Fibroblast of lung (primary cell): ENCODE measurements around the gene TRAM2. TPM values are rescaled to one million over a fixed set of nuclear protein-coding genes. Genes with fewer than 3 reads are reported as not detected.

ENCODE experiments used
- DNase-seq, 2 donors: peaks; one replicate each; pipeline versions ENCODE4 v3.0.0 to v3.0.0-alpha.2; 2010; ENCODE audit warnings: low read depth in 2 of 2
- H2AFZ ChIP-seq: 2 replicates; pipeline ENCODE4 v1.5.1; 2012; ENCODE audit warnings: low read length, control low read depth, inconsistent platforms
- H3K27ac ChIP-seq: 2 replicates; pipeline ENCODE4 v1.5.1; 2011; ENCODE audit warnings: low read length, control low read depth; ENCODE audit not compliant: insufficient read depth
- H3K27me3 ChIP-seq: 2 replicates; pipeline ENCODE4 v1.5.1; 2011; ENCODE audit warnings: mild to moderate bottlenecking, low read length; ENCODE audit not compliant: control insufficient read depth, insufficient read depth
- H3K36me3 ChIP-seq: 2 replicates; pipeline ENCODE4 v1.5.1; 2011; ENCODE audit warnings: low read length; ENCODE audit not compliant: control insufficient read depth, insufficient read depth
- H3K4me1 ChIP-seq: 2 replicates; pipeline ENCODE4 v1.5.1; 2011; ENCODE audit warnings: low read length; ENCODE audit not compliant: control insufficient read depth, insufficient read depth; ENCODE audit errors: extremely low read depth
- H3K4me2 ChIP-seq: 2 replicates; pipeline ENCODE4 v1.5.1; 2011; ENCODE audit warnings: low read length, control low read depth; ENCODE audit not compliant: insufficient read depth; ENCODE audit errors: extremely low read depth
- H3K4me3 ChIP-seq, 4 experiments: fragments of 200-600 bp in 1 of 4; sonication (generic) in 1 of 4; replicated peaks in 1 of 4; 2 replicates each; pipeline ENCODE4 v1.5.1; 2011 to 2016; ENCODE audit warnings: low read length in 4 of 4, low read depth in 3 of 4, mild to moderate bottlenecking in 3 of 4, control low read depth in 2 of 4, inconsistent platforms in 1 of 4, mixed read lengths in 1 of 4; ENCODE audit not compliant: insufficient read depth in 1 of 4; ENCODE audit errors: control extremely low read depth in 1 of 4
- H3K79me2 ChIP-seq: 2 replicates; pipeline ENCODE4 v1.5.1; 2012; ENCODE audit warnings: mild to moderate bottlenecking, low read length, inconsistent platforms; ENCODE audit not compliant: control insufficient read depth, insufficient read depth
- H3K9ac ChIP-seq: 2 replicates; pipeline ENCODE4 v1.5.1; 2011; ENCODE audit warnings: mild to moderate bottlenecking, low read length, control low read depth; ENCODE audit not compliant: insufficient read depth
- H3K9me3 ChIP-seq: 2 replicates; pipeline ENCODE4 v1.5.1; 2012; ENCODE audit warnings: low read depth, low read length; ENCODE audit not compliant: control insufficient read depth, insufficient read depth
- H4K20me1 ChIP-seq: 2 replicates; pipeline ENCODE4 v1.5.1; 2011; ENCODE audit warnings: low read length; ENCODE audit not compliant: control insufficient read depth, insufficient read depth; ENCODE audit errors: extremely low read depth
- CTCF ChIP-seq, 2 donors: IDR thresholded peaks in 1 of 2; conservative IDR thresholded peaks in 1 of 2; 1 replicate in 1 of 2; 2 replicates in 1 of 2; pipeline ENCODE4 v1.5.1; 2011 to 2012; ENCODE audit warnings: low read length in 2 of 2, control low read depth in 1 of 2, inconsistent platforms in 1 of 2, low read depth in 1 of 2, mild to moderate bottlenecking in 1 of 2
- EZH2 ChIP-seq: IDR thresholded peaks from 2 replicates; pipeline ENCODE4 v1.5.1; 2012; ENCODE audit warnings: low read length, control low read depth, mild to moderate bottlenecking; ENCODE audit errors: missing control alignments
- polyA plus RNA-seq, 2 donors: library from polyadenylated mRNA; depleted of rRNA in 1 of 2; stranded (reverse) in 1 of 2; unstranded in 1 of 2; fragments of >200 nt; gene quantifications; 2 replicates each; pipeline ENCODE4 v1.2.1, GENCODE V29; 2011 to 2012; ENCODE audit warnings: missing spikeins in 1 of 2
- total RNA-seq: library from RNA; depleted of rRNA; stranded (reverse); fragments of >200 nt; gene quantifications from 2 replicates; pipeline ENCODE4 v1.2.1, GENCODE V29; 2014

TRAM2 gene
- total and polyA plus RNA-seq, 2 donors (not counting 1 experiment from before 2014, with no cell fraction given): 131 to 252 TPM

- no peak overlapping the region for H3K4me3 ChIP-seq
- H3K79me2 ChIP-seq: peaks cover 87% of the 10 kb centered on the region
- no peaks in the 10 kb centered on the region for H3K27me3 ChIP-seq
- TF ChIP-seq EZH2 (no peak), CTCF (conservative IDR thresholded peaks at IDR 0.05 in 1 of 2, IDR thresholded peaks at IDR 0.05 in 1 of 2; ENCODE audit: low read depth in 1 of 2, low read length in 2 of 2) (no peak)
- H3K36me3 ChIP-seq: peaks cover 23% of the 10 kb centered on the region
- no peak overlapping the region for H3K27ac ChIP-seq
- no peak for DNase-seq
- no peak overlapping the region for H3K4me2 ChIP-seq
- H3K9ac ChIP-seq: no peak overlapping the region
- H4K20me1 ChIP-seq: no peaks in the 10 kb centered on the region
- H2AFZ ChIP-seq: no peak overlapping the region
- H3K9me3 ChIP-seq: no peaks in the 10 kb centered on the region
- H3K4me1 ChIP-seq: peaks cover 37% of the 10 kb centered on the region
These were observed 42.5 kb downstream of the TRAM2 start for GRCh38 chr6:52534363-52534762.

GRCh38 chr6:52533491-52533890, 43.4 kb downstream of the TRAM2 start:
- Histone ChIP-seq H3K79me2 (peaks cover 86% of the 10 kb centered on the region), H3K9me3 (no peaks in the 10 kb centered on the region), H3K4me3 (no peak overlapping the region), H4K20me1 (no peaks in the 10 kb centered on the region), H3K4me1 (peaks cover 32% of the 10 kb centered on the region), H3K4me2 (no peak overlapping the region), H3K9ac (no peak overlapping the region), H3K27ac (no peak overlapping the region), H3K36me3 (peaks cover 24% of the 10 kb centered on the region), H2AFZ (no peak overlapping the region), H3K27me3 (no peaks in the 10 kb centered on the region)
- DNase-seq: no peak
- TF ChIP-seq CTCF (conservative IDR thresholded peaks at IDR 0.05 in 1 of 2, IDR thresholded peaks at IDR 0.05 in 1 of 2; ENCODE audit: low read depth in 1 of 2, low read length in 2 of 2): no peak

- H3K79me2 ChIP-seq: peaks cover 86% of the 10 kb centered on the region
- H3K4me2 ChIP-seq: no peak overlapping the region
- DNase-seq: no peak
- TF ChIP-seq CTCF (conservative IDR thresholded peaks at IDR 0.05 in 1 of 2, IDR thresholded peaks at IDR 0.05 in 1 of 2; ENCODE audit: low read depth in 1 of 2, low read length in 2 of 2) (no peak), EZH2 (no peak)
- H2AFZ ChIP-seq: no peak overlapping the region
- no peaks in the 10 kb centered on the region for H4K20me1 ChIP-seq
- H3K9me3 ChIP-seq: no peaks in the 10 kb centered on the region
- no peak overlapping the region for H3K9ac ChIP-seq
- H3K27ac ChIP-seq: no peak overlapping the region
- no peaks in the 10 kb centered on the region for H3K27me3 ChIP-seq
- peaks cover 24% of the 10 kb centered on the region for H3K36me3 ChIP-seq
- H3K4me1 ChIP-seq: peaks cover 24% of the 10 kb centered on the region
- no peak overlapping the region for H3K4me3 ChIP-seq
These were observed 44.4 kb downstream of the TRAM2 start for GRCh38 chr6:52532457-52532856.
